Measurements from ENCODE around the gene NUDT2.

Gene NUDT2

GRCh38 chr9:34371886-34372466 lies 42.6 kb downstream of the NUDT2 start:
- no peak for FAIRE-seq

- FAIRE-seq: no peak
These were observed 43.2 kb downstream of the NUDT2 start for GRCh38 chr9:34372467-34373011.

GRCh38 chr9:34373749-34374148 lies 44.4 kb downstream of the NUDT2 start:
- no peak for FAIRE-seq

GRCh38 chr9:34374339-34374738 lies 45.0 kb downstream of the NUDT2 start:
- FAIRE-seq: no peak

GRCh38 chr9:34374905-34375552 lies 45.7 kb downstream of the NUDT2 start:
- no peak for FAIRE-seq

GRCh38 chr9:34375901-34376595 lies 46.7 kb downstream of the NUDT2 start:
- FAIRE-seq: no peak

GRCh38 chr9:34376596-34377403 lies 47.4 kb downstream of the NUDT2 start, which contains the start of gene MYORG:
Gene MYORG (minus strand): TSS chr9:34376898. CDS start chr9:34372943, 3,955 bp downstream.
- peak; percentile 36 for FAIRE-seq

GRCh38 chr9:34377404-34377746 lies 48.0 kb downstream of the NUDT2 start:
- FAIRE-seq: no peak

GRCh38 chr9:34378376-34379060 lies 49.1 kb downstream of the NUDT2 start:
- no peak for FAIRE-seq

GRCh38 chr9:34379334-34380033 lies 50.1 kb downstream of the NUDT2 start:
- FAIRE-seq: no peak

- no peak for FAIRE-seq
These were observed 50.7 kb downstream of the NUDT2 start for GRCh38 chr9:34380034-34380510.

GRCh38 chr9:34380511-34381315 lies 51.3 kb downstream of the NUDT2 start:
- FAIRE-seq: no peak

GRCh38 chr9:34381323-34381722 lies 52.0 kb downstream of the NUDT2 start:
- FAIRE-seq: no peak

- FAIRE-seq: no peak
These were observed 52.7 kb downstream of the NUDT2 start for GRCh38 chr9:34382054-34382453.

- FAIRE-seq: no peak
These were observed 53.5 kb downstream of the NUDT2 start for GRCh38 chr9:34382879-34383278.

- no peak for FAIRE-seq
These were observed 54.5 kb downstream of the NUDT2 start for GRCh38 chr9:34383904-34384303.

GRCh38 chr9:34384368-34385165 lies 55.2 kb downstream of the NUDT2 start:
- FAIRE-seq: no peak

- no peak for FAIRE-seq
These were observed 56.3 kb downstream of the NUDT2 start for GRCh38 chr9:34385561-34386230.

- no peak for FAIRE-seq
These were observed 57.3 kb downstream of the NUDT2 start for GRCh38 chr9:34386656-34387055.

Data from islet of Langerhans (tissue), 1 donor.